ENCODE data around the gene RTTN.
"Not testable (repeated sequence)": the region's sequence is repeated elsewhere in the genome, so short reads cannot be mapped to it uniquely, and the experiment has no call there.

Gene RTTN

DNA sequence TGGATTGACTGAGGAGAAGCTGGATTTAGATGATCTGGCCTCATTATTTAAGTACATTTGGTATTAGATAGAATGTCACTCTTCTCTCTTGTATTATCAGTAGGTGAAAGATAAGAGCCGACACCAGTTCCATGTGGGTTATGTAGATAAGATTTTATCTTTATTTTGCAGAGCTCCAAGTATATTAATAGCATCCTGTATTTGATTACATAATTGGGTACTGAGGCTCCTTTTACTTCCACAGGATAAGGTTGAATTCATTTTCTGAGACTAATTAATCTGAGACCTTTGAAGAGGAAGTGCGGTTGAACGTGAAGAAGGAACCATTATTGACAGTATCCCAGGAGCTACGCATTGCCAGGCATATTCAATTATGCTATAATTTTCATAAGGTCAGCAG, 225.0 kb downstream of the RTTN start:
- TF ChIP-seq, protein P1, sequence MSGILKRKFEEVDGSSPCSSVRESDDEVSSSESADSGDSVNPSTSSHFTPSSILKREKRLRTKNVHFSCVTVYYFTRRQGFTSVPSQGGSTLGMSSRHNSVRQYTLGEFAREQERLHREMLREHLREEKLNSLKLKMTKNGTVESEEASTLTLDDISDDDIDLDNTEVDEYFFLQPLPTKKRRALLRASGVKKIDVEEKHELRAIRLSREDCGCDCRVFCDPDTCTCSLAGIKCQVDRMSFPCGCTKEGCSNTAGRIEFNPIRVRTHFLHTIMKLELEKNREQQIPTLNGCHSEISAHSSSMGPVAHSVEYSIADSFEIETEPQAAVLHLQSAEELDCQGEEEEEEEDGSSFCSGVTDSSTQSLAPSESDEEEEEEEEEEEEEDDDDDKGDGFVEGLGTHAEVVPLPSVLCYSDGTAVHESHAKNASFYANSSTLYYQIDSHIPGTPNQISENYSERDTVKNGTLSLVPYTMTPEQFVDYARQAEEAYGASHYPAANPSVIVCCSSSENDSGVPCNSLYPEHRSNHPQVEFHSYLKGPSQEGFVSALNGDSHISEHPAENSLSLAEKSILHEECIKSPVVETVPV (CRISPR knock-in tag; IDR thresholded peaks at IDR 0.05): peak; percentile 71; the same call in 1 of the 2 replicates
- TF ChIP-seq TCF4 (CRISPR knock-in tag; IDR thresholded peaks at IDR 0.05; ENCODE audit: borderline replicate concordance): peak; percentile 99
- no peak for TF ChIP-seq ZNF565 (CRISPR knock-in tag; conservative IDR thresholded peaks at IDR 0.05; ENCODE audit: low read depth)
- no peak for TF ChIP-seq ARNTL (CRISPR knock-in tag; IDR thresholded peaks at IDR 0.05; ENCODE audit: borderline replicate concordance, low read depth)
- TF ChIP-seq, protein P2, sequence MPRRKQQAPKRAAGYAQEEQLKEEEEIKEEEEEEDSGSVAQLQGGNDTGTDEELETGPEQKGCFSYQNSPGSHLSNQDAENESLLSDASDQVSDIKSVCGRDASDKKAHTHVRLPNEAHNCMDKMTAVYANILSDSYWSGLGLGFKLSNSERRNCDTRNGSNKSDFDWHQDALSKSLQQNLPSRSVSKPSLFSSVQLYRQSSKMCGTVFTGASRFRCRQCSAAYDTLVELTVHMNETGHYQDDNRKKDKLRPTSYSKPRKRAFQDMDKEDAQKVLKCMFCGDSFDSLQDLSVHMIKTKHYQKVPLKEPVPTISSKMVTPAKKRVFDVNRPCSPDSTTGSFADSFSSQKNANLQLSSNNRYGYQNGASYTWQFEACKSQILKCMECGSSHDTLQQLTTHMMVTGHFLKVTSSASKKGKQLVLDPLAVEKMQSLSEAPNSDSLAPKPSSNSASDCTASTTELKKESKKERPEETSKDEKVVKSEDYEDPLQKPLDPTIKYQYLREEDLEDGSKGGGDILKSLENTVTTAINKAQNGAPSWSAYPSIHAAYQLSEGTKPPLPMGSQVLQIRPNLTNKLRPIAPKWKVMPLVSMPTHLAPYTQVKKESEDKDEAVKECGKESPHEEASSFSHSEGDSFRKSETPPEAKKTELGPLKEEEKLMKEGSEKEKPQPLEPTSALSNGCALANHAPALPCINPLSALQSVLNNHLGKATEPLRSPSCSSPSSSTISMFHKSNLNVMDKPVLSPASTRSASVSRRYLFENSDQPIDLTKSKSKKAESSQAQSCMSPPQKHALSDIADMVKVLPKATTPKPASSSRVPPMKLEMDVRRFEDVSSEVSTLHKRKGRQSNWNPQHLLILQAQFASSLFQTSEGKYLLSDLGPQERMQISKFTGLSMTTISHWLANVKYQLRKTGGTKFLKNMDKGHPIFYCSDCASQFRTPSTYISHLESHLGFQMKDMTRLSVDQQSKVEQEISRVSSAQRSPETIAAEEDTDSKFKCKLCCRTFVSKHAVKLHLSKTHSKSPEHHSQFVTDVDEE (CRISPR knock-in tag; IDR thresholded peaks at IDR 0.05): peak; percentile 84; the same call in 1 of the 2 replicates
- TF ChIP-seq SNAI2 (CRISPR knock-in tag; IDR thresholded peaks at IDR 0.05): no peak
- ATAC-seq: no peak

DNA sequence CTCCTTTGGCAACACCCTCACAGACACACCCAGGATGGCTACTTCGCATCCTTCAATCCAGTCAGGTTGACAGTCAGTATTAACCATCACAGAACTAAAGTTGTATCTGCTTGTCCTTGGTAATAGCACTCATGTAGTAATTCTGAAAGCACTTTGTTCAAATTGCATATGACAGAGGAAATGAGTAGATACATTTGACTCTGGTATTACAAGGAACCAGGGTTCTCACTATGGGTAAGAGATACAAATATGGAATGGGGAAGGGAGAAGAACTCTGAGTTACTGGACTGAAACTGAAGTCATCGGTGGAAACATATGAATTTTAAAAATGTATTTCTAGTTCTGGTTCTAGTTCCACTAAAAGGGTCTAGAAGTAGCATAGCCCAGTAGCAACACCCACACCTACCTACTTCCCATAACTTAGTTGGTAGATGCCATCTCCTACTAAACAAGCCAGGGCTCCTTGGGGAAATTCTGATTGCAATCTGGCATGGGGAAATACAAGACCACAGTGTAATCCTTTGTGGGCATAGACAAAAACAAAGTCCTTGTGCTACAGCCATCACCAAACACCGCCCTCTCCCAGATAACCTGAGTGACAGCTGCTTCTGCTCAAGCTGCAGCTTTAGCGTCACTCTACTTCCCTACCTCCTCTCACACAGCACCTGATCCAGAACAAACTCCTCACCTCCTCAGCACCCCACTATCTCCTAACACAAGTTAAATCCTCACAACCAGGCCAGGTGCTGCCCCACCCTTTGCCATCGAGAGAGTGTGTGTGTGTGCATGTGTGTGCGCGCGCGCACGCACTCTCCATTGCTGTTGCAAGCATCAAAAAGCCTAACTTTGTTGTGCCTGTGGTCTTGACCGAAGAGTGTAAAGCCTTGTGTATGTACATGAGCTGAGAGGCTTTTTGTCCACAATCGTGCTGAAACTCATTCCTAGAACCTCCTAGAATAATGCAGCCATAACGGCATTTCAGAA, 226.5 kb downstream of the RTTN start:
- ATAC-seq: no peak
- TF ChIP-seq GLIS3 (CRISPR knock-in tag; IDR thresholded peaks at IDR 0.05) (no peak), TOX (CRISPR knock-in tag; IDR thresholded peaks at IDR 0.05; ENCODE audit: borderline replicate concordance) (no peak), BACH2 (CRISPR knock-in tag; IDR thresholded peaks at IDR 0.05; ENCODE audit: borderline replicate concordance) (no peak), ARNTL (CRISPR knock-in tag; IDR thresholded peaks at IDR 0.05; ENCODE audit: borderline replicate concordance, low read depth) (no peak), CSDC2 (CRISPR knock-in tag; IDR thresholded peaks at IDR 0.05) (no peak), ISL1 (CRISPR knock-in tag; IDR thresholded peaks at IDR 0.05) (no peak), RARB (CRISPR knock-in tag; IDR thresholded peaks at IDR 0.05) (no peak), ZNF565 (CRISPR knock-in tag; conservative IDR thresholded peaks at IDR 0.05; ENCODE audit: low read depth) (no peak), TCF4 (CRISPR knock-in tag; IDR thresholded peaks at IDR 0.05; ENCODE audit: borderline replicate concordance) (no peak), ESRRG (CRISPR knock-in tag; IDR thresholded peaks at IDR 0.05) (no peak), ZC3H10 (CRISPR knock-in tag; IDR thresholded peaks at IDR 0.05) (no peak), ZNF8 (CRISPR knock-in tag; IDR thresholded peaks at IDR 0.05) (no peak), ZNF70 (CRISPR knock-in tag; IDR thresholded peaks at IDR 0.05) (no peak), OSR1 (CRISPR knock-in tag; IDR thresholded peaks at IDR 0.05) (no peak)
- TF ChIP-seq, protein P3, sequence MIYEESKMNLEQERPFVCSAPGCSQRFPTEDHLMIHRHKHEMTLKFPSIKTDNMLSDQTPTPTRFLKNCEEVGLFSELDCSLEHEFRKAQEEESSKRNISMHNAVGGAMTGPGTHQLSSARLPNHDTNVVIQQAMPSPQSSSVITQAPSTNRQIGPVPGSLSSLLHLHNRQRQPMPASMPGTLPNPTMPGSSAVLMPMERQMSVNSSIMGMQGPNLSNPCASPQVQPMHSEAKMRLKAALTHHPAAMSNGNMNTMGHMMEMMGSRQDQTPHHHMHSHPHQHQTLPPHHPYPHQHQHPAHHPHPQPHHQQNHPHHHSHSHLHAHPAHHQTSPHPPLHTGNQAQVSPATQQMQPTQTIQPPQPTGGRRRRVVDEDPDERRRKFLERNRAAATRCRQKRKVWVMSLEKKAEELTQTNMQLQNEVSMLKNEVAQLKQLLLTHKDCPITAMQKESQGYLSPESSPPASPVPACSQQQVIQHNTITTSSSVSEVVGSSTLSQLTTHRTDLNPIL (CRISPR knock-in tag; IDR thresholded peaks at IDR 0.05; ENCODE audit: low read depth): no peak
- TF ChIP-seq, protein P4, sequence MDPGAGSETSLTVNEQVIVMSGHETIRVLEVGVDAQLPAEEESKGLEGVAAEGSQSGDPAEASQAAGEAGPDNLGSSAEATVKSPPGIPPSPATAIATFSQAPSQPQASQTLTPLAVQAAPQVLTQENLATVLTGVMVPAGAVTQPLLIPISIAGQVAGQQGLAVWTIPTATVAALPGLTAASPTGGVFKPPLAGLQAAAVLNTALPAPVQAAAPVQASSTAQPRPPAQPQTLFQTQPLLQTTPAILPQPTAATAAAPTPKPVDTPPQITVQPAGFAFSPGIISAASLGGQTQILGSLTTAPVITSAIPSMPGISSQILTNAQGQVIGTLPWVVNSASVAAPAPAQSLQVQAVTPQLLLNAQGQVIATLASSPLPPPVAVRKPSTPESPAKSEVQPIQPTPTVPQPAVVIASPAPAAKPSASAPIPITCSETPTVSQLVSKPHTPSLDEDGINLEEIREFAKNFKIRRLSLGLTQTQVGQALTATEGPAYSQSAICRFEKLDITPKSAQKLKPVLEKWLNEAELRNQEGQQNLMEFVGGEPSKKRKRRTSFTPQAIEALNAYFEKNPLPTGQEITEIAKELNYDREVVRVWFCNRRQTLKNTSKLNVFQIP (CRISPR knock-in tag; IDR thresholded peaks at IDR 0.05; ENCODE audit: borderline replicate concordance, low read depth): no peak
- TF ChIP-seq, protein P1 (CRISPR knock-in tag; IDR thresholded peaks at IDR 0.05): no peak
- TF ChIP-seq, protein P2 (CRISPR knock-in tag; IDR thresholded peaks at IDR 0.05): no peak

DNA sequence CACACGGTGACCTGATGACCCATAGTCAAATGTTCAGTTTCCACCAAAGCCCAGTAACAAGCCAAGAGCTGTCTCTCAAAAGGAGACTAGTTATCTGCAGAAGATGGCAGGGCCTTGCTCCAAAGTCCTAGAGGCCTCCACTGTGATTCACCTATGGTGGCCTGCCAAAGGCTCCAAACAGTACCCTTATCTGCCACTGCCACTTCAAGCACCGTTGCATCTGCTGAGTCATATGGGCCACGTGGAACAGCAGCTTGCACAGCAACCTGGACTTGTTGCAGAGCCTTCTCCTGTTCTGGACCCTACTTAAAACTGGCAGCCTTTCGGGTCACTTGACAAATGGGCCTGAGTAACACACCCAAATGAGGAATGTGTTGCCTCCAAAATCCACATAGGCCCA, 230.2 kb downstream of the RTTN start:
- not testable (repeated sequence) for ATAC-seq
